Upper lobe of left lung (tissue), 6 donors: Measurements from ENCODE around the gene TAS1R1. TPM values are rescaled to one million over a fixed set of nuclear protein-coding genes. Genes with fewer than 3 reads are reported as not detected.

Experiments used
- ATAC-seq, 2 donors: fragments of 200-7000 bp; cut with Tn5 transposase; one replicate each; pipeline ENCODE4 v1.9.1; 2022; ENCODE audit warnings: mild to moderate bottlenecking in 2 of 2, moderate library complexity in 2 of 2; ENCODE audit not compliant: low FRiP score in 2 of 2
- DNase-seq, 2 donors: peaks; one replicate each; pipeline ENCODE4 v3.0.0-alpha.2; 2019 to 2020
- H3K27ac ChIP-seq, 4 donors: fragments of 200-600 bp; sonication (generic); one replicate each; pipeline ENCODE4 v1.5.1; 2016 to 2019
- H3K27me3 ChIP-seq, 4 donors: fragments of 200-600 bp; sonication (generic); one replicate each; pipeline ENCODE4 v1.5.1; 2017 to 2019
- H3K36me3 ChIP-seq, 4 donors: fragments of 200-600 bp; sonication (generic); one replicate each; pipeline ENCODE4 v1.5.1; 2016 to 2019
- H3K4me1 ChIP-seq, 4 donors: fragments of 200-600 bp; sonication (generic); one replicate each; pipeline ENCODE4 v1.5.1; 2018 to 2019
- H3K4me3 ChIP-seq, 4 donors: fragments of 200-600 bp; sonication (generic); one replicate each; pipeline ENCODE4 v1.5.1; 2017 to 2019; ENCODE audit warnings: mild to moderate bottlenecking in 2 of 4, moderate library complexity in 1 of 4
- H3K9me3 ChIP-seq, 4 donors: fragments of 200-600 bp; sonication (generic); one replicate each; pipeline ENCODE4 v1.5.1; 2018 to 2019
- EP300 ChIP-seq, 4 donors: sonication (generic); formaldehyde crosslinking; IDR thresholded peaks; one replicate each; pipeline ENCODE4 v1.5.1; 2017; ENCODE audit warnings: antibody characterized with exemption in 4 of 4, control low read depth in 2 of 4
- POLR2A ChIP-seq, 4 donors: fragments of 450-650 bp; IDR thresholded peaks; one replicate each; pipeline ENCODE4 v1.5.1; 2016 to 2017; ENCODE audit warnings: antibody characterized with exemption in 4 of 4, mild to moderate bottlenecking in 2 of 4
- POLR2AphosphoS5 ChIP-seq, 2 donors: sonication (generic); formaldehyde crosslinking; IDR thresholded peaks; one replicate each; pipeline ENCODE4 v1.5.1; 2017; ENCODE audit warnings: antibody characterized with exemption in 2 of 2
- WGBS, 2 donors: methylation state at CpG; one replicate each; pipeline ENCODE4 v1.1.5; 2017 to 2018; 5-methylcytosine and 5-hydroxymethylcytosine counted together
- total RNA-seq, 6 donors: library from RNA; depleted of rRNA in 4 of 6; stranded (reverse); fragments of >200 nt in 4 of 6; gene quantifications; one replicate each; pipeline versions ENCODE4 v1.1.0 to v1.2.1, GENCODE V29; 2016 to 2021
- TF ChIP-seq, protein P1 (sequence below), 6 experiments: fragments of 450-650 bp in 4 of 6; fragments of 200-600 bp in 2 of 6; sonication (generic) in 2 of 6; IDR thresholded peaks; one replicate each; pipeline ENCODE4 v1.5.1; 2016 to 2019; ENCODE audit warnings: antibody characterized with exemption in 6 of 6
- donor health status: DM: no; HTN: no; CAD: no; lungs with moderate emphysema.
- donor health status: DM: no; HTN: yes; CAD: no; lungs with severe emphysema.

Gene TAS1R1
- total RNA-seq, 6 donors from 2014 or later: 0.11 to 0.15 TPM; not detected in 4

DNA sequence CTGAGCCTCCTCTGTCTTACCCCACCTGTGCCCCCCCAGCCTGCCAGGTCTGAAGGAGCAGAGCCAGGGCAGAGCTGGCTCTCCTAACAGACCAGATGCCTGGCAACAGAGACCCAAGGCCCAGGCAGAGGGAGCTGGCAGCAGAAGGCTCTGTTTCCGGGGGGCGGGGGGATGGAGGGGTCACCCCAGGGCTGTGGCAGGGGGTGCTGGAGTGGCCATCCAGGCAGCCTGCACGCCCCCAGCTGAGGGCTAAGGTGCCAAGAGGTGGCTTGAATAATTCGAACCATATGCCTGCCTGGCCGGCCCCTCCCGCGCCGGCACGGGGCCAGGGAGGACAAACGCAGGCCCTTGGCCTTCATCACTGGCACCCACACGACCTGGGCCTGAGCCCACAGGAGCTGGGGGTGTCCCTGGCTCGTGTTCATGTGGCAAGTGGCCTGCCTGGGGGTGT, 47.6 kb upstream of the TAS1R1 start:
- Histone ChIP-seq H3K9me3 (no peaks in the 10 kb centered on the region), H3K27ac (no peak overlapping the region), H3K4me3 (no peak overlapping the region), H3K27me3 (no peaks in the 10 kb centered on the region), H3K4me1 (peaks cover 0 to 6% (median 3%) of the 10 kb centered on the region in 4 donors), H3K36me3 (no peaks in the 10 kb centered on the region)
- TF ChIP-seq, protein P1, sequence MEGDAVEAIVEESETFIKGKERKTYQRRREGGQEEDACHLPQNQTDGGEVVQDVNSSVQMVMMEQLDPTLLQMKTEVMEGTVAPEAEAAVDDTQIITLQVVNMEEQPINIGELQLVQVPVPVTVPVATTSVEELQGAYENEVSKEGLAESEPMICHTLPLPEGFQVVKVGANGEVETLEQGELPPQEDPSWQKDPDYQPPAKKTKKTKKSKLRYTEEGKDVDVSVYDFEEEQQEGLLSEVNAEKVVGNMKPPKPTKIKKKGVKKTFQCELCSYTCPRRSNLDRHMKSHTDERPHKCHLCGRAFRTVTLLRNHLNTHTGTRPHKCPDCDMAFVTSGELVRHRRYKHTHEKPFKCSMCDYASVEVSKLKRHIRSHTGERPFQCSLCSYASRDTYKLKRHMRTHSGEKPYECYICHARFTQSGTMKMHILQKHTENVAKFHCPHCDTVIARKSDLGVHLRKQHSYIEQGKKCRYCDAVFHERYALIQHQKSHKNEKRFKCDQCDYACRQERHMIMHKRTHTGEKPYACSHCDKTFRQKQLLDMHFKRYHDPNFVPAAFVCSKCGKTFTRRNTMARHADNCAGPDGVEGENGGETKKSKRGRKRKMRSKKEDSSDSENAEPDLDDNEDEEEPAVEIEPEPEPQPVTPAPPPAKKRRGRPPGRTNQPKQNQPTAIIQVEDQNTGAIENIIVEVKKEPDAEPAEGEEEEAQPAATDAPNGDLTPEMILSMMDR (IDR thresholded peaks at IDR 0.05): no peak
- TF ChIP-seq EP300 (IDR thresholded peaks at IDR 0.05) (no peak), POLR2A (IDR thresholded peaks at IDR 0.05) (no peak)
- 70 to 82% methylated on average over 6 to 9 of the region's 12 CpGs for WGBS, 2 donors
- DNase-seq (peak in 1 of 2 donors; percentile 79), ATAC-seq (no peak)

DNA sequence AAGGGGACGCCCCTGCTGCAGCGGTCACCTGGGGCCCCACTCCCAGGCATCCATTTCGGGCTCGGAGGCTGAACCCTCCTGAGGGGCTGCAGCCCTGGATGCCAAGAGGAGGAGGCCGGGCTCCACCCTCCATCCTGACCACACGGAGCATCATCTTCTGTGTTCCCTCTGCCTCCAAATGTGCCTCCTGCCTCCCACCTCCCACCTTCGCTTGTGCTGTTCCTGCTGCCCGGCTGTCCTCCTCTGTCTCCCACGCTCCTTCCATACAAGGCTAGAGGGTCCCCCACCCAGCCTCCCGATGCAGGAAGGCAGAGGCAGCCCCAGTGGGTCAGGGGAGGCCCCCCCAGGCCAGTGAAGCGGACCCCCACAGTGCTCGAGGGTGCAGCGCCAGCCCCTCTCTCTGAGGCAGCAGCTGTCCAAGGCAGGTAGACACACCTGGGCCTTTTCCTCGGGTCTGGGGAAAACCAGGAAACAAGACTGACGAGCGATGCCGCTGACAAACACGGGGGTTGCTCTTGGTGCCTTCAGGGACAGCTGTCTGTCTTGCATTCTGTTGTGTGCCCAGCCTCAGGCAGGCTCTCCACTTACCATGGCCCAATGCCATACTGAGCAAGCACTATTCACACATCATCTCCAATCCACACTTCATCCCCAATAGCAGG, 46.8 kb upstream of the TAS1R1 start:
- WGBS, 2 donors: 88 to 91% methylated on average over 8 to 16 of the region's 18 CpGs
- no peaks in the 10 kb centered on the region for H3K9me3 ChIP-seq
- no peaks in the 10 kb centered on the region for H3K27me3 ChIP-seq
- DNase-seq (peak in 1 of 2 donors; percentile 68), ATAC-seq (no peak)
- TF ChIP-seq POLR2A (IDR thresholded peaks at IDR 0.05) (no peak), EP300 (IDR thresholded peaks at IDR 0.05) (no peak), POLR2AphosphoS5 (IDR thresholded peaks at IDR 0.05) (no peak)
- TF ChIP-seq, protein P1 (IDR thresholded peaks at IDR 0.05): no peak
- H3K4me1 ChIP-seq: no peaks in the 10 kb centered on the region
- H3K4me3 ChIP-seq: no peak overlapping the region
- no peaks in the 10 kb centered on the region for H3K36me3 ChIP-seq
- H3K27ac ChIP-seq: no peak overlapping the region

DNA sequence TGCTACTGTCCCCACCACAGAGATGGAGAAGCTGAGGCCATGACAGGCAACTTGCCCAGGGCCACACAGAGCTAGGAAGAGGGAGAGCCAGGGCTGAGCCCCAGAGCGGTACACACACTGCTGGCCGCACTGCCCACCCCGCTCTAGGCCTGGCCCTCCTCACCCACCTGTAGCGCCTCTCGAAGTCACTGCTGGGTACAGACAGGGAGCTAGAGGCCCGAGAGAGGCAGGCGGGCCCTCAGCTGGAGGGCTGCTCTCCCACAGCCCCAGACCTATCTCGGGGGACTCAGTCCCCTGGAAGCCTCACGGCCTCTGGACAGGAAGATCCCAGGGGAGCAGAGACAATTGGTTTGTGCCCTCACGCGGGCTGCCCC, 46.3 kb upstream of the TAS1R1 start:
- H3K4me3 ChIP-seq: no peak overlapping the region
- TF ChIP-seq, protein P1 (IDR thresholded peaks at IDR 0.05): no peak
- TF ChIP-seq EP300 (IDR thresholded peaks at IDR 0.05): no peak
- no peak for TF ChIP-seq POLR2A (IDR thresholded peaks at IDR 0.05)
- no peak for TF ChIP-seq POLR2AphosphoS5 (IDR thresholded peaks at IDR 0.05)
- peak in 1 of 2 donors; percentile 58 for DNase-seq
- H3K9me3 ChIP-seq: no peaks in the 10 kb centered on the region
- peak in 1 of 2 donors; percentile 7 for ATAC-seq
- no peaks in the 10 kb centered on the region for H3K27me3 ChIP-seq
- no peaks in the 10 kb centered on the region for H3K4me1 ChIP-seq
- WGBS, 2 donors: 86 to 100% methylated on average over 2 to 10 of the region's 11 CpGs
- H3K27ac ChIP-seq: no peak overlapping the region
- H3K36me3 ChIP-seq: no peaks in the 10 kb centered on the region

DNA sequence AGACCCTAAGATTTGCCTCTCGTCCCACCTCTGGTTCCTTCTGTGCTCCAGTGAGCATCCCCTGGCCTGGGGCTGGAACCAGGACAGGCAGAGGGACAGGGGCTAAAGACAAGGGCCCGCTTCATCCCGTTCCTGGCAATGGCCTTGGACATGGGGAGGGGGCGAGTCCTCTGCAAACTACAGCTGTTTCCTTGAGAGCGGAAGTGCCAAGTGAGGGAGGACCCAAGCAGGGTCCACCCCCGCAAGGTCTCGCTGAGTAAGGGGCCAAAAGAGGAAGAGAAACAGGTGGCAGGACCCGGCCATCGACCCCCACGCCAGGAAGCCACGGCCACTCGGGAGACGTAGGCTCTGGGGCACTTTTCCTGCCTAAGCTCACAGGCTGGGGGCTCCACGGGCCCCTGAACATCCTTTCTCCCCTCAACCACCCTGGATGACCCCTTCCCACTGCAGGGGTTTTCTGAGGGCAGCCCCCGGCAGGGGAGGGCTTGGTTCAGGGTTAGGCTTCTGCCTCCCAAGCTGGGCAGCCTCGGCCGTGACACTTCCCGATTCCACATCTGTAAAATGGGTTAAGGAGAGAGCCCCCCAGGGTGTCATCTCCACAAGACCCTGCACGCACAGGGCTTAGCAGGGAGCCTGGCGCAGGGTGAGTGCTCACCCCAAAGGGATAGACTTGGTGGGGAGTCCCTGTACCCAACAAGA, 45.7 kb upstream of the TAS1R1 start:
- 55 to 64% methylated on average over 5 to 17 of the region's 20 CpGs for WGBS, 2 donors
- no peaks in the 10 kb centered on the region for H3K27me3 ChIP-seq
- H3K4me1 ChIP-seq: no peaks in the 10 kb centered on the region
- no peak overlapping the region for H3K27ac ChIP-seq
- no peaks in the 10 kb centered on the region for H3K36me3 ChIP-seq
- no peaks in the 10 kb centered on the region for H3K9me3 ChIP-seq
- no peak for TF ChIP-seq EP300 (IDR thresholded peaks at IDR 0.05)
- TF ChIP-seq POLR2A (IDR thresholded peaks at IDR 0.05): no peak
- TF ChIP-seq POLR2AphosphoS5 (IDR thresholded peaks at IDR 0.05): no peak
- TF ChIP-seq, protein P1 (IDR thresholded peaks at IDR 0.05): no peak
- no peak overlapping the region for H3K4me3 ChIP-seq
- no peak for DNase-seq
- ATAC-seq: no peak
